IPS-NIHi7 (cell line): ENCODE results near the gene SCAMP1.

Experiments
- DNase-seq: peaks from one replicate; pipeline ENCODE4 v3.0.0; 2012; ENCODE audit warnings: mixed read lengths; ENCODE audit errors: extremely low spot score

Gene SCAMP1

DNA sequence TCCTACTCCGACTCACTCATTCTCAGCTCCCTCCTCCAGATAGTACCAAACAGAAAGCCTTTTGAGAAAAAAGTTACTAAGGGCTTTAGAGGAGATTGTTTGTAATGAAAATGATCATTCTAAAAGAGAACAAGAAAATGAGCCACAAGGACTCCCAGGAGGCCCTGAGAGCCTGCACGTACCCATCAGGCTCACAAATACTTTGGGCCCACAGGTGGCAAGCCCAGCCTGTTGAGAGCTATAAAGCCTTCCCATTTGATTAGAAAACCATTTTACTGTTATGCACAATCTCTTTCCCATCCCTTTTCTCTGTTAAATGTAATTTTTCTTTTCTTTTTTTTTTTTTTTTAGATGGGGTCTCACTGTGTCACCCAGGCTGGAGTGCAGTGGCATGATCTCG, 152.0 kb downstream of the SCAMP1 start:
- no peak for DNase-seq

DNA sequence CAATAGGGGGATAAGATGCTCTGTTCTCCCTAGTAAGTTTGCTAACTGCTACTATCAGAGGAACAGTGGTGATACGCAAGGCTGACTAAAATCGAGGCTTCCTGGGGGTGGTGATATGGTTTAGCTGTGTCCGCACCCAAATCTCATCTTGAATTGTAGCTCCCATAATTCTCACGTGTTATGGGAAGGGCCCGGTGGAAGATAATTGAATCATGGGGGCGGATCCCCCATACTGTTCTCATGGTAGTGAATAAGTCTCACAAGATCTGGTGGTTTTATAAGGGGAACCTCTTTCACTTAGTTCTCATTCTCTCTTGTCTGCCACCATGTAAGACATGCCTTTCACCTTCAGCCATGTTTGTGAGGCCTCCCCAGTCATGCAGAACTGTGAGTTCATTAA, 153.0 kb downstream of the SCAMP1 start:
- no peak for DNase-seq

DNA sequence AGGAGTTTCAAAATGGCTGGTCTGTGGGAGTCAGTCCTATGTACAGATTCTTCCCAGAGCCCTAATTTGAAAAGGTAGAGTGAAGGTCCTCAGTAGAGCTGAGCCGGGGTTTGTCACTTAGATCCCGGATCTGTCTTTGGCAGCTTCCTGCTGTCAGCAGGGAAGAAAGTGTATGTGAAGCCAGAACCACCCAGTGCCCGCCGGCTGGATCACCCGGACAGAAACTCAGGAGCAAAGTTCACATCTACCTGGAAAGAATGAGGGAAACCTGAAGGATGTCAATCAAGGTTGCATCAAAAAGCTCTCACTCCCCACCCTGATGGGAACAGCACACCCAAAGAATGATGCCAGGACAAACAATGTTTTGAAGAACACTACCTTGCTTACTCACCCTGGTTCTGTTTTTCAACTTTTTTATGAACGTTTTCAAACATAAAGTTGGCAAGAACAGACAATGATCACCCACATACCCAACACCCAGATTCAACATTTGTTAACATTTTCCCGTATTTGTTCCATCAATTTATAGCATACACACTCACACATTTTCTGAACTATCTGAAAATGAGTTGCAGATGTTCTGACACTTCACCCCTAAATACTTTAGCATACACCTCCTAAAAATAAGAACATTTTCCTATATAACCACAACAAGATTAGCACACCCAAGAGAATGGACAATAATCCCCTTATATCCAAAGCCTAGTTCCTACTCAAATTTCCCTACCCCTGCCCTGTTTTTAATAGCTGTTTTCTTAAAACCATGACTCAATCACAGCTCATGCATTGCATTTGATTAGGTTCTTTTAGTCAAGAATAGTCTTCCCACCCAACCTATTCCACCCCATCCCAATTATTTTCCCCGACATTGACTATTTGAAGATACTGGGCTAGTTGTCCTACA, 154.3 kb downstream of the SCAMP1 start:
- no peak for DNase-seq

DNA sequence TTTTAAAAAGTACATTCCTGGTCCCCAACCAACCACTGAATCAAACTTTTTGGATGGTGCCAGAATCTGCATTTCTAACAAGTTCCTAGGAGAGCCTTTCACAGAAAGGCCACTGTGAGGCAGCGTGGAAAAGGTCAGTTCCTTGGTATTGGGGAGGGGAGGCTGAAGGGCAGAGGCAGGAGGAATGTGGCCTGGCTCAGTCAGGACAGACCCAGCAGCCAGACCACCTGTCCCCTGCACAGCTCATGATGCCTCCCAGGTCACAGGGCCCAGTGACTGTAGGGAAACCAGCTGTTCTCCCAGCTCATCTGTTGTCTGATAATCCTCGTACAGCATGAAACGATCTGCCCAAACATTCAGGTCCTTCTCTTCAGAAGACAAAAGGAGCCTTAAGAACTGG, 155.3 kb downstream of the SCAMP1 start:
- DNase-seq: peak; percentile 40

DNA sequence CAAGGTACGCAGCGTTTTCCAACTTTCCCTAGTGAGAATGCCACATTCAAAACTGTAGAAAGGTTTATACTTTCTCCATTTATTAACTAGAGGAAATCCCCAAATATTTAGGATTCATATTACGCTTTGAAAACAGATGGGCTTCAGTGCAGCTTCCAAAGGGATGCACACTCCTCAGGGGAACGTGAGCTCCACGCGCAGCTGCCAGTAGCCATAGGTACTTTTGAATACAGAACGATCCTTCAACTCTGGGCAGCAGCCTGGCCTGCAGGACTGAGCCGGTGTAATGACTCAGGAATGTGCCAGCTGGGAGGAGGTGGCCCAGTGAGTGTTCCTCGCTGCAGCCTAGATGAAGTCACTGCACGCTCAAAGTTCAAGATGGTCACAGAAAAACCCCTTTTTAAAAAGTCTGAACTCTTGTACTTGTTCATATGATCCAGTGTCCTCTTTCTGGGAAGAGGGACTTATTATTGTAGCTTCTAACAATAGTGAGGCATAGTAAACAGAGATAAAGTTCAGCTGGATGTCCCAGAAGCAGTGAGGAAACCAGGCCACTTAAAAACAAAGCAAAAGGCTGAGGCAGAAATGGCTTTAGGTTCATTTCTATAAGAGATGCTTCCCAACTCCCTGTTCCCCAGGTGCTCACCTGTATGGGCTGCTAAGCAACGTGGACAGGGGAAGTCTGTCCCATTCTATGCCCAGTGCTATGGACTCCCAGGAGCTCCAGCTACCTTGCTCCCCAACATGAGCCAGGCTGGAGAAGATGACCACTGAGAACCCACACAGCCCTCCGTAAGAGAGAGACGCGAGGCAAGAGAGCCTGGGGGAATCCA, 158.2 kb downstream of the SCAMP1 start:
- DNase-seq: peak; percentile 67

DNA sequence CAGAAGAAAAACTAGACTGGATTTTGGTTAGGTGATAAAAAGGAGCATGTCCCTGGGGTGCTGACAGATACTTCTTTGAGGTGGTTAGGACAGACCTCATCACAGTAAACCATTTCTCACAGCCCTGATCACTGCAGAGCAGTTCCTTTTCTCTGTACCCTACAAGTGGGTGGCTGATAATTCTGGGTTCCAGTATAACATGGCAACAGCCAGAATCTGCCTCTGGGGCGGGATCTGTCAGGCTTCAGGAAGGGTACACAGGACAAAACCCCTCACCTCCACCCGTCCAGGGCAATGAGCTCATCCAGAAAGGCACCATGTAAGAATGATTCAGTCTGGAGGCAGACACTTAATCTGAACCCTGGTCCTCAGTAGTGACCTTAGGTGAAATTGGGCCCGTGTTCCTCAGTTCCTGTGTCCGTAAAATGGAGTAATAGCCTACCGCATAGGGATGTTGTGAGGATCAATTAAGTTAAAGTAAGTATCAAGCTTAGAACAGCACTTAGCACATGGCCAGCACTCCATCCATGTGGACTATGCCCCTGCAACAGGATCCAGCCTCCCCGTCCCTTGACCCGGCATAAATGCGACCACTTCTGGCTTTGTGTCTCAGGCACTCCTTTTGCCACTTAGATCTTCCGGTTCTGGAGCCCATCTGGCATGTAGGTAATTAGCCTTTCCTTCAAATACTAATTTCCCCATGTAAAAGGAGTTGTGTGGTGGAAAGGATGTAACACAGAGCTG, 159.0 kb downstream of the SCAMP1 start:
- DNase-seq: no peak

DNA sequence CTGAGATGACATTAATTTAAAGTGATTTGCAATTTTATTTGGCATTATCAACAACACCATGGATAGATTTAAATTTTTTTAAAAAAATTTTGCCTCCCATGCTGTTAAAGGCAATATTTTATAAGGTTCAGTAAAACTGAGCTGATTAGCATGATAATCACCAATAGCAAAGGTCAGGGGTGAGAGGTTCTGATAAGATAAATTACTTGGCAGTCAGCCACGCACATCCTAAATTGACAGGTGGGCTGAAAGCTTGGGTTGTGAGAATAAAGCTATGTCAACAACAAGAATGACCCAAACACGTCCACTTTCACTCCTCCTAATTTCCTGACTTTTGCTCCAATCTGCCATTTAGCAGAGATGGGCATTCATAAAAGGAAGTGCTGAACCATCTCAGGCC, 161.0 kb downstream of the SCAMP1 start:
- no peak for DNase-seq

DNA sequence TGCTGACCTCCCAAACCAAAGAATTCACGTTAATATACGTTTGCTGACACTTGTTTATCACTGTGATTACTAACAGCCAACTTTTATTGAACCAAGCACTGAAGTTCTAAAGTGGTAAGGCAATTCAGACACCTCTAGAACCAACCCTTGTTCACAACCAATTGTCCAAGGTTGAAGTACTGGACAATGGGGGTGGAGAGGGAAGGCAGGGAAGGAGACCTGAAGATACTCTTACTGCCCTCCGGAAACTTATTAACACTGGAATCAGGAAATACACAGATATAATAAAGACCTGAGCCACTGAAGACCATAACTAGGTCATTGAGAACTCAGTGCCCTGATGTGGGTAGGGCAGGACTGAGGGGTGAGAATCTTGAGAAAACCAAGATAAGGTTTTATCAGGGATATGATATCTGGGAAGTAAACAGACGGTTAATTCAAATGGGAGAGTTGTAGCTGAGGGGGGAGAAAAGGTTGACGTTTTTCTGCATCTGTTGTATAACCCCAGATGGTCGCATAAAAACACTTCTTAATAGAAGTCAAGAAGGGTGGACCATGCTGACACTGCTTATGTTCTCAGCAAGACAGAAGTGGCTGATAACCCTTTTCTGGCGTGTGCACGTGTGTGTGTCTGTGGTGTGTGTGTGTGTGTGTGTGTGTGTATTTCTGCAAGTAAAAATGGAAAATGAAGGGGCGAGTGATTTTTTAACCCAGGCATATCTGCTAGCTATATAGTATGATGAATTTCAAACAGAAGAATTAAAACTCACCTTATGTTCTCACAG, 162.3 kb downstream of the SCAMP1 start:
- DNase-seq: no peak

DNA sequence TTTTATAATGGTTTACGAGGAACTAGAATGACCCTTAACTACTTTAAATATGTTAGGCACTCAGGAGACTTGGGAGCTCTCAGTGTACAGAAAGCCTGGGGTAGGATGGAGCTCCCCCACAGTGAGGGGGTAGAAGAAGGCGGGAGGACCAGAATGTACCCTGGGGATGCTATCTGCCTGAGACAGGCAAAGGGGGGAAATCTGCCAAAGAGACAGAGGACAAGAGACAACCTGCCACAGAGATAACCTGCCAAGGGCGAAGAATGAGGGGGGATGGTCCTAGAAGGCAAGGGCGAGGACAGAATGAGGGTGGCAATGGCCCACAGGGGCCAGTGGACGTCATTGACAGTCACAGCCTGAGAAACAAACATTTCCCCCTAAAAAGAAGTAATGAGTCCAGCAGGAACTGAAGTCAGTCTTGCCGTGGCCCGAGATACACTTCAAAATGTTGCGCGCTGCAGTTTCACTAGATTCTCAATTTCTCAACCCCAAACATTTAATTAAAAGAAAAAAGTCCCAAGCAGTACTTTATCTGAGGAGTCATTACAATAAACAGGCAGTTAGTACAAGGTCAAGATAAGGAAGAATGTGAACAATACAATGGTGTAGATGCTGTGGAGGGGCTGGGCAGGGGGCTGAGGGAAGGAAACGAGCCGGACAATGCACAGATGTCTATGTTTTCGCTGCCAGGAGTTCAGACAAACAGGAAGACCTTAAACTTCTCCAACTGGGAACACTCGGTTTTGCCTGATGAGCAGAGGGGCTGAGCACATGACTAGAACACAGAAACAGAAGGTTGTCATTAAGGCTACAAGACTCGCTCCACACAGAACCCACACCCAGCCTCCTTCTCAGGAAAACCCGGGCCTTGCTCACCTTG, 163.1 kb downstream of the SCAMP1 start:
- no peak for DNase-seq

DNA sequence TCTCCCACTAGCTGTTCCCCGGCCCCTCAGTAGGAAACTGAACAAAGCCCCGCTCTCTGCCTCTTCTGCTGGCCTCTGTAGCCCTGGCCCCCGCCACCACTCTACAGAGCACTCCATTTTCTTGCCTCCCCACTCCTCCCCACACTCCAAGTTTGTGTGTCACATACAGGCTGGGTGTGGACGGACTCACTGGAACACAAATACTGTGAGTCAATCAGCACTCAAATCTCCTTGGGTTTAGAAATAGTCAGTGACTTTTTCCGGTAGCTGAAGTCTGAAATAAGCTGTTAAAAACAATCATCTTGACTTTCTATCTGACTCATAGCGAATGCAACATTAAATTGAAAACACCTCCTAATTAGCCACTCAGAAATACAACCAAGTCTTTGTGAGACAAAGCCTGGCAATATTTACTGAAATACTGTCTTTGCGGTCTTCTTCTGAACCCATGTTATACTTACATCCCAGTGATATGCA, 165.7 kb downstream of the SCAMP1 start:
- DNase-seq: no peak

DNA sequence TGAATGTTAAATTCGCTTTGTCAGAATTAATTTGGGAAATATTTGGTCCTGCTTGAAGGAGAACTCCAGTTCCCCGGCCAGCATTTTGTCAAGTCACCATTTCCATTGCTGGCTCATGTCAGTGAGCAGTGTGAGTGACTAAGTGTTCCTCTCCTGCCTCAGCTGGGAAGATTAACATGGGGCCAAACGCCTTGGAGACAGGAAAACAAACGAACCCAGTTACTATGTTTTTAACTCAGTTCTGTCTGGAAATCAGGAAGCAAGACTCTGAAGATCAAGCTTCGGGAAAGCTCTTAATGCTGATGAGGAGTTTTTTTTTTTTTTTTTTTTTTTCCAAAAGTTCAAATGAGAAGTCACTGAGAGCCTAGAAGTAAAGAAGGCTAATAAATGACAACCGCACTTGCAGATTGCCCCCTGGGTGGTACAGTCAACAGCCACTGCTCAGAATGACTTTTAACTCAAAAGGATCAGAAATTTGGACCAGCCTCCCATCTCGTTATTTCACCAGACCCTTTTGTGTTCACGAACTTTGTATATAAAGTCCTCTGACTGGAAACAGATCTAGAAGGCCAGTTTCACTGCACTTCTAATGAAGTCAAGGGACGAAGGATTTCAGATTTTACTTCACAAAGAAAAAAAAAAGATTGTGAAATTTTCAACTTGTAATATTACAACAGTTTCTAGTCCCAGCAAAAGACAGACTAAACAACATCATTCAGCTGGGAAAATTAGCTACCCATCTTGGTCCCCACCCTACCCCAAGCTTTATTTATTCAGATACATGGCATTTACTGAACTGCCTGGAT, 166.8 kb downstream of the SCAMP1 start:
- peak; percentile 45 for DNase-seq

DNA sequence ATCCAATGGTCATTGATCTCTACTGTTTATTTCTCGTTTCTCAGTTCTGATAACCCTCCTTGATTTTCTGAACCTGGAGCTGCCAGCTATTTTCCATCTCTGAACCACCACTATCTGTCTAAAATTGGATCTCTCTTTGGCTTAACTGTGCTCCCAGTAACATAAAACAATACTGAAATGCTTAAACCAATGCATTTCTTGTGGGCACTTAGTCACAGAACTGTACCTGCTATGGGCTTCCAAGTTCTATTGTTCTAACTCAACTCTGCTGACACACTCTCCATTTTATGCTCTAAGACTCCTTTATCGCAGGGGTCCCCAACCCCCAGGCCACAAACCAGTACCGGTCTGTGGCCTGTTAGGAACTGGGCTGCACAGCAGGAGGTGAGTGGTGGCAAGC, 167.5 kb downstream of the SCAMP1 start:
- DNase-seq: no peak
